DND-41 (cell line): ENCODE results near the gene SLC1A3.

Experiments
- CTCF ChIP-seq: IDR thresholded peaks from 2 replicates; pipeline ENCODE4 v1.5.1; 2012; ENCODE audit warnings: borderline replicate concordance, low read length, moderate library complexity, mild to moderate bottlenecking; ENCODE audit not compliant: poor library complexity, severe bottlenecking; ENCODE audit errors: extremely low read depth
- EZH2 ChIP-seq: IDR thresholded peaks from 3 replicates; pipeline ENCODE4 v1.6.1; 2012; ENCODE audit warnings: borderline replicate concordance, low read depth, mild to moderate bottlenecking, moderate library complexity, low read length, inconsistent platforms; ENCODE audit not compliant: severe bottlenecking

GRCh38 chr5:36637516-36637915 lies 31.1 kb downstream of the SLC1A3 start:
- no peak for TF ChIP-seq EZH2
- no peak for TF ChIP-seq CTCF
